Hepatocyte (in vitro differentiated cells): ENCODE results near the gene SLC12A4. TPM values are rescaled to one million over a fixed set of nuclear protein-coding genes. Genes with fewer than 3 reads are reported as not detected.

Source experiments
- DNase-seq: peaks from one replicate; pipeline ENCODE4 v3.0.0-alpha.2; 2016; ENCODE audit warnings: low spot score
- H2AFZ ChIP-seq: fragments of 200-600 bp; sonication (generic); 2 replicates; pipeline ENCODE4 v1.6.0; 2016; ENCODE audit warnings: antibody characterized with exemption, mild to moderate bottlenecking
- H3K27ac ChIP-seq: fragments of 200-600 bp; sonication (generic); 2 replicates; pipeline ENCODE4 v1.5.1; 2016; ENCODE audit warnings: mild to moderate bottlenecking
- H3K27me3 ChIP-seq: fragments of 200-600 bp; sonication (generic); 2 replicates; pipeline ENCODE4 v1.6.1; 2016
- H3K36me3 ChIP-seq: fragments of 200-600 bp; sonication (generic); replicated peaks from 2 replicates; pipeline ENCODE4 v1.5.1; 2016; ENCODE audit warnings: low read depth; ENCODE audit not compliant: insufficient read depth
- H3K4me1 ChIP-seq: fragments of 200-600 bp; sonication (generic); 2 replicates; pipeline ENCODE4 v1.5.1; 2016; ENCODE audit warnings: mild to moderate bottlenecking, moderate library complexity; ENCODE audit not compliant: insufficient read depth
- H3K4me2 ChIP-seq: fragments of 200-600 bp; sonication (generic); 2 replicates; pipeline ENCODE4 v1.6.0; 2016
- H3K4me3 ChIP-seq: fragments of 200-600 bp; sonication (generic); 2 replicates; pipeline ENCODE4 v1.5.1; 2016; ENCODE audit warnings: mild to moderate bottlenecking
- H3K79me2 ChIP-seq: fragments of 200-600 bp; sonication (generic); 2 replicates; pipeline ENCODE4 v1.6.0; 2017; ENCODE audit warnings: mild to moderate bottlenecking
- H3K9me2 ChIP-seq: fragments of 200-600 bp; sonication (generic); replicated peaks from 2 replicates; pipeline ENCODE4 v1.6.0; 2017; ENCODE audit warnings: mild to moderate bottlenecking; ENCODE audit not compliant: insufficient read depth
- H3K9me3 ChIP-seq: fragments of 200-600 bp; sonication (generic); 2 replicates; pipeline ENCODE4 v1.5.1; 2016; ENCODE audit warnings: low read depth, mild to moderate bottlenecking
- H4K20me1 ChIP-seq: fragments of 200-600 bp; sonication (generic); 2 replicates; pipeline ENCODE4 v1.6.0; 2016; ENCODE audit warnings: mild to moderate bottlenecking; ENCODE audit not compliant: insufficient read depth, poor library complexity, severe bottlenecking
- EZH2 ChIP-seq: fragments of 200-600 bp; sonication (generic); IDR thresholded peaks from 2 replicates; pipeline ENCODE4 v1.6.1; 2016; ENCODE audit warnings: antibody characterized with exemption, mild to moderate bottlenecking, borderline replicate concordance
- EZH2phosphoT487 ChIP-seq: fragments of 200-600 bp; sonication (generic); IDR thresholded peaks from one replicate; pipeline ENCODE4 v1.6.1; 2018; ENCODE audit warnings: antibody characterized with exemption, mild to moderate bottlenecking, low read depth, moderate library complexity; ENCODE audit not compliant: unreplicated experiment, severe bottlenecking
- WGBS: methylation state at CpG from one replicate; pipeline ENCODE4 v1.1.6; 2016; ENCODE audit warnings: low lambda C conversion rate; ENCODE audit errors: missing lambda C conversion rate; 5-methylcytosine and 5-hydroxymethylcytosine counted together
- polyA plus RNA-seq: library from polyadenylated mRNA; unstranded; fragments of >200 nt; fragmentation: Nextera tagmentation; extraction: Ambion mirVana; gene quantifications from 2 replicates; pipeline ENCODE4 v1.2.1, GENCODE V29; 2016
- small RNA-seq: library from RNA; depleted of rRNA; stranded (forward); fragments of <200 nt; gene quantifications from one replicate; pipeline ENCODE3, GENCODE V24; 2014
- total RNA-seq: library from RNA; depleted of rRNA; stranded (reverse); fragments of >200 nt; gene quantifications from 2 replicates; pipeline ENCODE4 v1.2.3, GENCODE V29; 2014
- TF ChIP-seq, protein P1 (sequence below): fragments of 200-600 bp; sonication (generic); IDR thresholded peaks from 2 replicates; pipeline ENCODE4 v1.5.1; 2016; ENCODE audit warnings: antibody characterized with exemption, mild to moderate bottlenecking; ENCODE audit not compliant: poor library complexity

Gene SLC12A4
- total and polyA plus RNA-seq, 2 experiments from 2014 or later = 55.2 to 63.9 TPM

GRCh38 chr16:67897231-67897630 is 71.2 kb downstream of the SLC12A4 start:
- TF ChIP-seq, protein P1, sequence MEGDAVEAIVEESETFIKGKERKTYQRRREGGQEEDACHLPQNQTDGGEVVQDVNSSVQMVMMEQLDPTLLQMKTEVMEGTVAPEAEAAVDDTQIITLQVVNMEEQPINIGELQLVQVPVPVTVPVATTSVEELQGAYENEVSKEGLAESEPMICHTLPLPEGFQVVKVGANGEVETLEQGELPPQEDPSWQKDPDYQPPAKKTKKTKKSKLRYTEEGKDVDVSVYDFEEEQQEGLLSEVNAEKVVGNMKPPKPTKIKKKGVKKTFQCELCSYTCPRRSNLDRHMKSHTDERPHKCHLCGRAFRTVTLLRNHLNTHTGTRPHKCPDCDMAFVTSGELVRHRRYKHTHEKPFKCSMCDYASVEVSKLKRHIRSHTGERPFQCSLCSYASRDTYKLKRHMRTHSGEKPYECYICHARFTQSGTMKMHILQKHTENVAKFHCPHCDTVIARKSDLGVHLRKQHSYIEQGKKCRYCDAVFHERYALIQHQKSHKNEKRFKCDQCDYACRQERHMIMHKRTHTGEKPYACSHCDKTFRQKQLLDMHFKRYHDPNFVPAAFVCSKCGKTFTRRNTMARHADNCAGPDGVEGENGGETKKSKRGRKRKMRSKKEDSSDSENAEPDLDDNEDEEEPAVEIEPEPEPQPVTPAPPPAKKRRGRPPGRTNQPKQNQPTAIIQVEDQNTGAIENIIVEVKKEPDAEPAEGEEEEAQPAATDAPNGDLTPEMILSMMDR = no peak
- TF ChIP-seq EZH2 (no peak), EZH2phosphoT487 (no peak)
- Histone ChIP-seq H3K79me2 (peaks cover 90% of the 10 kb centered on the region), H3K4me2 (no peak overlapping the region), H3K9me3 (no peaks in the 10 kb centered on the region), H3K4me3 (no peak overlapping the region), H3K9me2 (no peaks in the 10 kb centered on the region), H3K4me1 (peaks cover 9% of the 10 kb centered on the region), H3K36me3 (no peaks in the 10 kb centered on the region), H3K27me3 (no peaks in the 10 kb centered on the region), H3K27ac (no peak overlapping the region), H4K20me1 (peaks cover 50% of the 10 kb centered on the region), H2AFZ (no peak overlapping the region)
- DNase-seq = no peak
- WGBS = 91% methylated on average over 3 of the region's 3 CpGs

GRCh38 chr16:67893743-67894399 is 74.6 kb downstream of the SLC12A4 start:
- no peaks in the 10 kb centered on the region for H3K27me3 ChIP-seq
- no peaks in the 10 kb centered on the region for H3K36me3 ChIP-seq
- 23% methylated on average over 14 of the region's 14 CpGs for WGBS
- no peaks in the 10 kb centered on the region for H3K9me2 ChIP-seq
- peak; percentile 53 for DNase-seq
- peak overlapping the region; percentile 51 for H3K4me3 ChIP-seq
- peaks cover 20% of the 10 kb centered on the region for H4K20me1 ChIP-seq
- no peaks in the 10 kb centered on the region for H3K9me3 ChIP-seq
- TF ChIP-seq EZH2 = no peak
- TF ChIP-seq, protein P1 = no peak
- TF ChIP-seq EZH2phosphoT487 = no peak
- H3K4me2 ChIP-seq = peak overlapping the region; percentile 86
- H3K79me2 ChIP-seq = peaks cover 56% of the 10 kb centered on the region
- peak overlapping the region; percentile 23 for H2AFZ ChIP-seq
- peak overlapping the region; percentile 97 for H3K27ac ChIP-seq
- peaks cover 9% of the 10 kb centered on the region for H3K4me1 ChIP-seq

Small RNA genes within 50 kb of the gene (small RNA-seq; reads per million reads assigned to genes)
- gene RNU6-359P = not detected

Other genes starting within 250 kb of the SLC12A4 start
- 9.8 and 10.4 TPM in 2 replicates for gene GFOD2, start 249.3 kb downstream of the SLC12A4 start, total RNA-seq
- gene GFOD2, start 249.3 kb downstream of the SLC12A4 start, polyA plus RNA-seq = 7.5 and 12.4 TPM in 2 replicates
- gene RANBP10, start 162.1 kb downstream of the SLC12A4 start, total RNA-seq = 8.6 and 8.8 TPM in 2 replicates
- 12.4 and 12.6 TPM in 2 replicates for gene RANBP10, start 162.1 kb downstream of the SLC12A4 start, polyA plus RNA-seq
- 3.1 TPM in 2 replicates for gene TSNAXIP1, start 161.7 kb downstream of the SLC12A4 start, total RNA-seq
- gene TSNAXIP1, start 161.7 kb downstream of the SLC12A4 start, polyA plus RNA-seq = 2.0 and 5.8 TPM in 2 replicates
- 35.4 and 40.0 TPM in 2 replicates for gene THAP11, start 126.3 kb downstream of the SLC12A4 start, total RNA-seq
- gene THAP11, start 126.3 kb downstream of the SLC12A4 start, polyA plus RNA-seq = 36.7 and 36.9 TPM in 2 replicates
- 100 and 102 TPM in 2 replicates for gene NUTF2, start 121.7 kb downstream of the SLC12A4 start, total RNA-seq
- gene NUTF2, start 121.7 kb downstream of the SLC12A4 start, polyA plus RNA-seq = 197 and 216 TPM in 2 replicates
- gene CENPT, start 120.9 kb downstream of the SLC12A4 start, total RNA-seq = 28.5 and 38.1 TPM in 2 replicates
- gene CENPT, start 120.9 kb downstream of the SLC12A4 start, polyA plus RNA-seq = 84.0 and 115 TPM in 2 replicates
- 41.1 and 46.3 TPM in 2 replicates for gene EDC4, start 95.6 kb downstream of the SLC12A4 start, total RNA-seq
- 59.0 and 76.7 TPM in 2 replicates for gene EDC4, start 95.6 kb downstream of the SLC12A4 start, polyA plus RNA-seq
- 0.73 TPM in 1 of 2 replicates, not detected in the other for gene NRN1L, start 83.8 kb downstream of the SLC12A4 start, total RNA-seq
- 1.6 TPM in 1 of 2 replicates, not detected in the other for gene NRN1L, start 83.8 kb downstream of the SLC12A4 start, polyA plus RNA-seq
- gene PSKH1, start 75.4 kb downstream of the SLC12A4 start, total RNA-seq = 29.2 and 30.5 TPM in 2 replicates
- gene PSKH1, start 75.4 kb downstream of the SLC12A4 start, polyA plus RNA-seq = 38.6 and 44.6 TPM in 2 replicates
- 0.63 TPM in 1 of 2 replicates, not detected in the other for gene CTRL, start 36.8 kb downstream of the SLC12A4 start, total RNA-seq
- gene CTRL, start 36.8 kb downstream of the SLC12A4 start, polyA plus RNA-seq = 12.5 and 13.4 TPM in 2 replicates
- gene PSMB10, start 31.8 kb downstream of the SLC12A4 start, total RNA-seq = 13.7 and 27.8 TPM in 2 replicates
- gene PSMB10, start 31.8 kb downstream of the SLC12A4 start, polyA plus RNA-seq = 48.7 and 52.2 TPM in 2 replicates
- 15.6 and 19.8 TPM in 2 replicates for gene LCAT, start 24.5 kb downstream of the SLC12A4 start, total RNA-seq
- gene LCAT, start 24.5 kb downstream of the SLC12A4 start, polyA plus RNA-seq = 44.6 and 47.3 TPM in 2 replicates
- gene DPEP3, start 11.9 kb upstream of the SLC12A4 start, total RNA-seq = not detected in 2 replicates
- not detected in 2 replicates for gene DPEP3, start 11.9 kb upstream of the SLC12A4 start, polyA plus RNA-seq
- not detected in 2 replicates for gene DPEP2, start 30.8 kb upstream of the SLC12A4 start, total RNA-seq
- gene DPEP2, start 30.8 kb upstream of the SLC12A4 start, polyA plus RNA-seq = 1.1 TPM in 1 of 2 replicates, not detected in the other
- gene DPEP2NB, start 47.3 kb upstream of the SLC12A4 start, total RNA-seq = not detected in 2 replicates
- not detected in 2 replicates for gene DPEP2NB, start 47.3 kb upstream of the SLC12A4 start, polyA plus RNA-seq
- 8.6 and 11.1 TPM in 2 replicates for gene DDX28, start 54.6 kb upstream of the SLC12A4 start, total RNA-seq
- 12.5 and 15.0 TPM in 2 replicates for gene DDX28, start 54.6 kb upstream of the SLC12A4 start, polyA plus RNA-seq
- 11.8 and 12.2 TPM in 2 replicates for gene DUS2, start 54.6 kb upstream of the SLC12A4 start, total RNA-seq
- gene DUS2, start 54.6 kb upstream of the SLC12A4 start, polyA plus RNA-seq = 15.6 and 18.0 TPM in 2 replicates
- gene NFATC3, start 116.7 kb upstream of the SLC12A4 start, total RNA-seq = 33.3 and 35.9 TPM in 2 replicates
- 13.1 and 15.1 TPM in 2 replicates for gene NFATC3, start 116.7 kb upstream of the SLC12A4 start, polyA plus RNA-seq